ENCODE data around the gene LSAMP.

LSAMP gene

DNA sequence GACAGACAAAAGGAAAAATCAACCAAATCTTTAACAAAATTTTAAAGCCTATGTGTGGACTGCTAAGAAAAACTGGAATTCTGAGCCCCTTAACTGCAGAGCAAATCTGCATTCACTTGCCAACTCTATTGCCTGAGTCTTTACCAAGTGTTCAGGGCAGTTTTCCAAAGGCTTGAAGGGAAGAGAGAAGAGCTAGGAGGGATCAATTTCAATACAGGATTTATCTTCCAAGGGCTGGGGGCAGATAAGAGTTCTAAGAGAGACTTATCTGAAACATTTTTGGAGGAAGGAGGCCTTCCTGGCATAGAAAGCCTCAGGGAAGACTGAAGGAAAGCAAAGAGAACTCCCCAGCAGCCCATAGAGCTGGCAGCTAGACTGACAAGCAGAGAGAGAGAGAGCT is 31.4 kb upstream of the LSAMP start:
- H3K4me3 ChIP-seq (ENCODE audit: low read length, poor library complexity, severe bottlenecking), result no peak overlapping the region
- no peaks in the 10 kb centered on the region for H3K79me2 ChIP-seq (ENCODE audit: insufficient read depth, low read length)
- H3K27me3 ChIP-seq (ENCODE audit: insufficient read depth, low read length, poor library complexity, severe bottlenecking), result no peaks in the 10 kb centered on the region
- H3K9me2 ChIP-seq (replicated peaks; ENCODE audit: low read depth, low read length), result no peaks in the 10 kb centered on the region
- TF ChIP-seq EZH2phosphoT487 (IDR thresholded peaks at IDR 0.05; ENCODE audit: borderline replicate concordance) (no peak), CTCF (conservative IDR thresholded peaks at IDR 0.05; ENCODE audit: low read length) (no peak)
- no peaks in the 10 kb centered on the region for H3K36me3 ChIP-seq (ENCODE audit: insufficient read depth, low read length)
- no peaks in the 10 kb centered on the region for H3F3A ChIP-seq (ENCODE audit: low read depth)
- H4K20me1 ChIP-seq (ENCODE audit: insufficient read depth, low read length, poor library complexity, severe bottlenecking), result no peaks in the 10 kb centered on the region
- no peak overlapping the region for H3K9ac ChIP-seq (ENCODE audit: low read depth, low read length, poor library complexity, severe bottlenecking)
- H3K4me1 ChIP-seq (ENCODE audit: insufficient read depth, low read length, poor library complexity, severe bottlenecking), result no peaks in the 10 kb centered on the region
- H3K4me2 ChIP-seq (ENCODE audit: low read depth, low read length, poor library complexity, severe bottlenecking), result no peak overlapping the region
- H2AFZ ChIP-seq (ENCODE audit: low read length), result no peak overlapping the region
- no peaks in the 10 kb centered on the region for H3K9me3 ChIP-seq (ENCODE audit: insufficient read depth, low read depth, low read length)

DNA sequence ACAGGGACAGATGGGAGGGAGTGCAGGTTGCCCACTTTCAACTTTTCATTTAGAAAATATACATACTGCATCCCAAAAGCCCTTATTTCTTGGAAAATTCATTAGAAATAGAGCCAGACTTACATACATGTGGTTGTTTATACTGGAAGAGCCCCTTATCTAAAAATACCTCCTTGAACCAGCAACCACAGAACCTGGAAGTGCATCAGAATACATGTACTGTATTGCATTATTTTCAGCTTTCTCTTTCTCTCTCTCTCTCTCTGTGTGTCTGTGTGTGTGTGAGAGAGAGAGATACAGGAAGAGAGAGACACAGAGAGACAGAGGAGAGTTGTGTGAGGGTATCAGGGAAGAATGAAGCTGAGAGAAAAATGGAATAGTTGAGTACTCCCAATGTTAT is 29.5 kb upstream of the LSAMP start:
- no peak overlapping the region for H3K9ac ChIP-seq (ENCODE audit: low read depth, low read length, poor library complexity, severe bottlenecking)
- H3K4me2 ChIP-seq (ENCODE audit: low read depth, low read length, poor library complexity, severe bottlenecking), result no peak overlapping the region
- no peaks in the 10 kb centered on the region for H3K27me3 ChIP-seq (ENCODE audit: insufficient read depth, low read length, poor library complexity, severe bottlenecking)
- no peak overlapping the region for H2AFZ ChIP-seq (ENCODE audit: low read length)
- H3K79me2 ChIP-seq (ENCODE audit: insufficient read depth, low read length), result no peaks in the 10 kb centered on the region
- no peak for TF ChIP-seq CTCF (conservative IDR thresholded peaks at IDR 0.05; ENCODE audit: low read length)
- no peak for TF ChIP-seq EZH2phosphoT487 (IDR thresholded peaks at IDR 0.05; ENCODE audit: borderline replicate concordance)
- H4K20me1 ChIP-seq (ENCODE audit: insufficient read depth, low read length, poor library complexity, severe bottlenecking), result no peaks in the 10 kb centered on the region
- H3K36me3 ChIP-seq (ENCODE audit: insufficient read depth, low read length), result no peaks in the 10 kb centered on the region
- no peaks in the 10 kb centered on the region for H3K9me2 ChIP-seq (replicated peaks; ENCODE audit: low read depth, low read length)
- no peaks in the 10 kb centered on the region for H3K4me1 ChIP-seq (ENCODE audit: insufficient read depth, low read length, poor library complexity, severe bottlenecking)
- no peaks in the 10 kb centered on the region for H3F3A ChIP-seq (ENCODE audit: low read depth)
- no peak overlapping the region for H3K4me3 ChIP-seq (ENCODE audit: low read length, poor library complexity, severe bottlenecking)
- H3K9me3 ChIP-seq (ENCODE audit: insufficient read depth, low read depth, low read length), result no peaks in the 10 kb centered on the region

- Histone ChIP-seq H3K36me3 (ENCODE audit: insufficient read depth, low read length) (no peaks in the 10 kb centered on the region), H3K9ac (ENCODE audit: low read depth, low read length, poor library complexity, severe bottlenecking) (no peak overlapping the region), H3K79me2 (ENCODE audit: insufficient read depth, low read length) (no peaks in the 10 kb centered on the region), H3K9me2 (replicated peaks; ENCODE audit: low read depth, low read length) (no peaks in the 10 kb centered on the region), H2AFZ (ENCODE audit: low read length) (no peak overlapping the region), H3K4me3 (ENCODE audit: low read length, poor library complexity, severe bottlenecking) (no peak overlapping the region), H3K4me1 (ENCODE audit: insufficient read depth, low read length, poor library complexity, severe bottlenecking) (no peaks in the 10 kb centered on the region), H3F3A (ENCODE audit: low read depth) (no peaks in the 10 kb centered on the region), H3K4me2 (ENCODE audit: low read depth, low read length, poor library complexity, severe bottlenecking) (no peak overlapping the region), H4K20me1 (ENCODE audit: insufficient read depth, low read length, poor library complexity, severe bottlenecking) (no peaks in the 10 kb centered on the region), H3K9me3 (ENCODE audit: insufficient read depth, low read depth, low read length) (no peaks in the 10 kb centered on the region), H3K27me3 (ENCODE audit: insufficient read depth, low read length, poor library complexity, severe bottlenecking) (no peaks in the 10 kb centered on the region)
- TF ChIP-seq CTCF (conservative IDR thresholded peaks at IDR 0.05; ENCODE audit: low read length) (no peak), EZH2phosphoT487 (IDR thresholded peaks at IDR 0.05; ENCODE audit: borderline replicate concordance) (no peak)
These were observed 28.9 kb upstream of the LSAMP start for GRCh38 chr3:116474032-116474780.
